NCI-H524 (cell line): Measurements from ENCODE around the gene INSM2.

Experiments
- DNase-seq, 2 experiments: peaks; one replicate each; lab custom pipeline; 2025; lab: John Stamatoyannopoulos, UW

The INSM2 gene

GRCh38 chr14:35549551-35549950 lies 15.6 kb downstream of the INSM2 start:
- DNase-seq = no peak

- no peak for DNase-seq
These were observed 17.1 kb downstream of the INSM2 start for GRCh38 chr14:35551081-35551480.

- no peak for DNase-seq
These were observed 19.8 kb downstream of the INSM2 start for GRCh38 chr14:35553808-35554207.

- peak; percentile 94 to 99 for DNase-seq
These were observed 22.6 kb downstream of the INSM2 start for GRCh38 chr14:35556548-35556947.

- no peak for DNase-seq
These were observed 23.3 kb downstream of the INSM2 start for GRCh38 chr14:35557221-35557747.

- peak; percentile 81 to 95 for DNase-seq
These were observed 24.7 kb downstream of the INSM2 start for GRCh38 chr14:35558680-35559079.

GRCh38 chr14:35565871-35566464 lies 32.0 kb downstream of the INSM2 start:
- no peak for DNase-seq

GRCh38 chr14:35571598-35571997 lies 37.6 kb downstream of the INSM2 start:
- DNase-seq = no peak

GRCh38 chr14:35573911-35574310 lies 39.9 kb downstream of the INSM2 start:
- no peak for DNase-seq

- DNase-seq = peak; percentile 31 to 71
These were observed 42.3 kb downstream of the INSM2 start for GRCh38 chr14:35576260-35576659.

GRCh38 chr14:35576856-35577255 lies 42.9 kb downstream of the INSM2 start:
- peak; percentile 69 to 94 for DNase-seq

GRCh38 chr14:35578135-35578534 lies 44.2 kb downstream of the INSM2 start:
- DNase-seq = no peak

GRCh38 chr14:35578639-35579038 lies 44.7 kb downstream of the INSM2 start:
- no peak for DNase-seq
